ENCODE measurements around the gene PLSCR1.
A peak's percentile ranks its signal among the peaks of the same experiment; 100 is the strongest.

PLSCR1 gene

GRCh38 chr3:146470425-146470990 is 73.9 kb downstream of the PLSCR1 start:
- DNase-seq, result no peak

DNA sequence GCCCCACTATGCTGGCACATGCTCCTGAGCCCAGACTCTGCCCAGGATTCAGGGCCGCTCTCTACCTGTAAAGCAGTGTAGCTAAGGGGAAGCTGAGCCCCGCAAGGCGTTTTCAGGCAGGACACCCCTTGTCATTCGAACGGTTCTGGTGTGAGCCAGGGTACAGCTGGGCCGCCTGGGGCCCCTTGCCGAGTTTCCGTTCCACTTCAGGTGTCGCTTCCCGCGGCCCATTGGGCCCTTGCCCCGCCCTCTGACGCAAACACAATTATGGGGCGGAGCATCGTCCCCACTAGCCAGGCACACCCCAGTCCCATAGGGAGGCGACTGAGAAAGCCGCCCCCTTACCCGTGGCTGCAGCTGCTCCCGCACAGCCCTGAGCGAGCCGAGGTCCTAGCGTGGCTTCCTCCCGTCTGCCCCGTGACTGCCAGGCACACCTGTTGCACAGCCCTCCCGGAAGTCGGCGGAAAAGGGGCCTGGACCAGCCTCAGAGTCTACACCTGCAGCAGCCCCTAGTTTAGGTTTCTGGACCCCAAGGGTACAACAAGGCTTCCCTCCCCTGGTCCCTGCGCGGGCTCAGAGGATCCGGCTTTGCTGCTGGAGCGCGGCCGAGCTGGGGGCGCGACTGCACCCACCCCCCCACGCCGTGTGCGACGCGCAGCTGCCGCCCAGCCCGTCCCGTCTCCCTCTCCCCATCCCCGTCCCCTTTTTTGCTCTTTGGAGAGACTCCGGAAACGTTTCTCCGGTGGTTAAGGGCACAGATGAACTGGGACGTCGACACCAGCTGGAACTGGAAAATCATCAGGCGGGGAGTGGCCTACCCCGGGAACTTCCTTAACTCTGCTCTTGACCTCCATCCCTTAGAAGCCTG is 75.0 kb downstream of the PLSCR1 start, which contains the start of gene PLSCR2:
TSS of gene PLSCR2 (minus strand) at position 412 of the 868 bp plus-strand sequence. CDS start 9,657 bp downstream, outside the sequence.
- DNase-seq, result peak; percentile 61

GRCh38 chr3:146468671-146469149 is 75.7 kb downstream of the PLSCR1 start:
- no peak for DNase-seq

DNA sequence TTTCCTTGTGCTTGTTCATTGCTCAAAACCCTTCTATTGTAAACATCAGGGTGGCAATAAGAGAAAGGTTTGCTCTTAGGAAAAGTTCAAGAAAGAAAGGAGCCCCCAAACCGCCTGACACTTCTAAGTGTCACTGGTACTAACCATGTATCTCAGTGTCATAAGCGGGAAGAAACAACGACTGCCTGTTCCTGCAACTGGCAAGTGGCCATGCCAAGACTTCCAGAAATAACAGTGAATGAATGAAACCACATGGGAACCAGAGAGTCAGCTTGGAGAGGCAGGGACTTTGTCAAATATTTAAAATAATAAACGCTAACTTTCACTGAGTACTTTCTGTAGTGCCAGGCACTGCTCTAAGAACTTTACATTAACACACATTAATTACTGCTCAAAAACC is 76.2 kb downstream of the PLSCR1 start:
- DNase-seq, result no peak

DNA sequence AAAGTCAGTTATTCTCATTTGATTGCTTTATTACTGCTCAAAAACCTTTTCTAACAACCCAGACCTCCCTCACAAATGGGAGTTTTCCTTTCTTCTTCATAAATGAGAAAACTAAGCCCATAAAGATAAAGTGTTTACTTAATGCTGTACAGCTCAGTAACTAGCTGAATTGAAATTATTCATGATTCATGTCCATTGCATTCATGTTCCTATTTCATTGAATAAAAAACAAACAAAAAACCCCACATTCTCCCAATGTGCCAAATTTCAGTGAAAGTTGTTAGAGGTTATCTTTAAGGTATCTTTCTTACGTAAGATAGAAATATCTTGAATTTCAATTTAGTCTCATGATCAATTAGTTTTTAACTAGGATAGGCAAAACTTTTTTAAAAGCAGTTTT is 77.8 kb downstream of the PLSCR1 start:
- DNase-seq, result no peak

- DNase-seq, result no peak
These were observed 78.5 kb downstream of the PLSCR1 start for GRCh38 chr3:146465693-146466465.
